GM12878 (cell line): ENCODE data around the gene KCTD8. TPM values are rescaled to one million over a fixed set of nuclear protein-coding genes. Genes with fewer than 3 reads are reported as not detected.

Source experiments
- ATAC-seq: fragments of 200-7000 bp; cut with Tn5 transposase; 3 replicates; pipeline ENCODE4 v1.9.1; 2020; ENCODE audit warnings: mild to moderate bottlenecking, moderate library complexity
- BruUV-seq: library from RNA; stranded (reverse); fragments of 400-500 nt; replicated peaks from 2 replicates; lab custom pipeline; 2021; lab: Mats Ljungman, UMichigan
- CTCF ChIA-PET: fragments of 300-600 bp; sonication (Branson Sonifier 250); formaldehyde crosslinking; extraction: SDS; loops from one replicate; lab custom pipeline; 2021; ENCODE audit warnings: inconsistent platforms; lab: Yijun Ruan, JAX
- POLR2A ChIA-PET: fragments of 350-600 bp; formaldehyde crosslinking; extraction: SDS; loops from one replicate; lab custom pipeline; 2021; ENCODE audit warnings: inconsistent platforms; lab: Charles Lee
- RAD21 ChIA-PET: fragments of 300-600 bp; sonication (Branson Sonifier 250); formaldehyde crosslinking; loops from one replicate; lab custom pipeline; 2023; ENCODE audit warnings: antibody characterized with exemption; ENCODE audit not compliant: unreplicated experiment; lab: Charles Lee
- SMC1A ChIA-PET: fragments of 300-600 bp; sonication (Branson Sonifier 250); formaldehyde crosslinking; loops from one replicate; lab custom pipeline; 2023; ENCODE audit not compliant: unreplicated experiment, uncharacterized antibody; lab: Charles Lee
- DNase-seq: peaks from one replicate; pipeline ENCODE4 v3.0.0-alpha.2; 2011; ENCODE audit warnings: low read depth, low spot score
- FAIRE-seq: peaks from 3 replicates; lab custom pipeline; 2011; peaks lifted over from hg19 to GRCh38; lab: Jason Lieb, UNC
- H2AFZ ChIP-seq: 2 replicates; pipeline ENCODE4 v1.6.0; 2011; ENCODE audit warnings: low read depth, low read length, control low read depth; ENCODE audit not compliant: control insufficient read depth
- H3K27ac ChIP-seq: 2 replicates; pipeline ENCODE4 v1.5.1; 2011; ENCODE audit warnings: control low read depth; ENCODE audit not compliant: control insufficient read depth, insufficient read depth
- H3K27me3 ChIP-seq, 2 experiments: replicated peaks in 1 of 2; 2 replicates each; pipeline versions ENCODE4 v1.6.0 to v1.6.1; 2011; ENCODE audit warnings: low read length in 1 of 2; ENCODE audit not compliant: control insufficient read depth in 2 of 2, insufficient read depth in 2 of 2
- H3K36me3 ChIP-seq, 2 experiments: 2 replicates each; pipeline ENCODE4 v1.5.1; 2011; ENCODE audit warnings: low read length in 1 of 2; ENCODE audit not compliant: control insufficient read depth in 2 of 2, insufficient read depth in 2 of 2
- H3K4me1 ChIP-seq: 2 replicates; pipeline ENCODE4 v1.6.1; 2011; ENCODE audit warnings: mild to moderate bottlenecking, low read length, moderate library complexity, mixed read lengths; ENCODE audit not compliant: control insufficient read depth, insufficient read depth
- H3K4me2 ChIP-seq: 2 replicates; pipeline ENCODE4 v1.6.0; 2011; ENCODE audit warnings: control low read depth; ENCODE audit not compliant: control insufficient read depth, insufficient read depth
- H3K4me3 ChIP-seq: fragments of 200-600 bp; sonication (generic); 2 replicates; pipeline ENCODE4 v1.5.1; 2016
- H3K79me2 ChIP-seq: 2 replicates; pipeline ENCODE4 v1.6.0; 2011; ENCODE audit warnings: low read length; ENCODE audit not compliant: control insufficient read depth, insufficient read depth
- H3K9ac ChIP-seq: 2 replicates; pipeline ENCODE4 v1.8.0; 2011; ENCODE audit warnings: low read length, control low read depth, mixed read lengths; ENCODE audit not compliant: control insufficient read depth, insufficient read depth
- H3K9me3 ChIP-seq: replicated peaks from 3 replicates; pipeline ENCODE4 v1.5.1; 2011; ENCODE audit warnings: mild to moderate bottlenecking, low read length; ENCODE audit not compliant: control insufficient read depth, insufficient read depth
- H4K20me1 ChIP-seq: 2 replicates; pipeline ENCODE4 v1.6.0; 2011; ENCODE audit not compliant: control insufficient read depth, insufficient read depth
- ATF7 ChIP-seq: fragments of 450-650 bp; IDR thresholded peaks from 2 replicates; pipeline ENCODE4 v1.6.1; 2016; ENCODE audit warnings: low read depth, mild to moderate bottlenecking
- EED ChIP-seq: sonication (generic); IDR thresholded peaks from 2 replicates; pipeline ENCODE4 v1.6.1; 2016; ENCODE audit warnings: antibody characterized with exemption, low read depth
- ETV6 ChIP-seq, 2 experiments: fragments of 450-650 bp in 1 of 2; IDR thresholded peaks in 1 of 2; conservative IDR thresholded peaks in 1 of 2; 2 replicates each; pipeline ENCODE4 v1.6.1; 2014; ENCODE audit warnings: antibody characterized with exemption in 1 of 2, borderline replicate concordance in 1 of 2, low read depth in 1 of 2, mild to moderate bottlenecking in 1 of 2, moderate library complexity in 1 of 2
- EZH2 ChIP-seq: IDR thresholded peaks from 2 replicates; pipeline ENCODE4 v1.6.1; 2012; ENCODE audit warnings: low read depth, mild to moderate bottlenecking, control low read depth, inconsistent platforms, low read length, borderline replicate concordance; ENCODE audit not compliant: control insufficient read depth
- HSF1 ChIP-seq: fragments of 150-350 bp; IDR thresholded peaks from 2 replicates; pipeline ENCODE4 v1.6.1; 2014; ENCODE audit warnings: mild to moderate bottlenecking, low read depth, low read length
- IRF4 ChIP-seq: IDR thresholded peaks from 2 replicates; pipeline ENCODE4 v1.6.1; 2011; ENCODE audit warnings: low read depth, low read length
- KDM1A ChIP-seq: fragments of 200-600 bp; sonication (generic); IDR thresholded peaks from 2 replicates; pipeline ENCODE4 v1.6.1; 2016; ENCODE audit warnings: borderline replicate concordance
- KLF5 ChIP-seq: fragments of 450-650 bp; IDR thresholded peaks from 2 replicates; pipeline ENCODE4 v1.6.1; 2014; ENCODE audit warnings: mild to moderate bottlenecking; ENCODE audit not compliant: partially characterized antibody
- LARP7 ChIP-seq: fragments of 450-650 bp; IDR thresholded peaks from 2 replicates; pipeline ENCODE4 v1.6.1; 2017; ENCODE audit warnings: mild to moderate bottlenecking
- MLLT1 ChIP-seq: fragments of 450-650 bp; IDR thresholded peaks from 2 replicates; pipeline ENCODE4 v1.6.1; 2016; ENCODE audit warnings: mild to moderate bottlenecking
- NBN ChIP-seq: fragments of 450-650 bp; IDR thresholded peaks from 2 replicates; pipeline ENCODE4 v1.6.1; 2016
- POLR2A ChIP-seq: IDR thresholded peaks from 2 replicates; pipeline ENCODE4 v1.6.1; 2011; ENCODE audit warnings: low read depth, mild to moderate bottlenecking, low read length
- RAD51 ChIP-seq: fragments of 450-650 bp; IDR thresholded peaks from 2 replicates; pipeline ENCODE4 v1.6.1; 2016; ENCODE audit warnings: moderate library complexity, mild to moderate bottlenecking, inconsistent platforms
- STAT3 ChIP-seq: IDR thresholded peaks from 2 replicates; pipeline ENCODE4 v1.6.1; 2011; ENCODE audit warnings: low read depth, low read length, improper control_type of control experiment
- TCF3 ChIP-seq: IDR thresholded peaks from 2 replicates; pipeline ENCODE4 v1.6.1; 2012; ENCODE audit warnings: low read depth, mild to moderate bottlenecking, low read length, borderline replicate concordance; ENCODE audit not compliant: insufficient read depth
- ZBTB40 ChIP-seq: fragments of 450-650 bp; IDR thresholded peaks from 2 replicates; pipeline ENCODE4 v1.6.1; 2016; ENCODE audit warnings: mild to moderate bottlenecking, moderate library complexity, borderline replicate concordance
- WGBS: methylation state at CpG from one replicate; pipeline ENCODE4 v1.1.6; 2016; ENCODE audit warnings: low lambda C conversion rate; ENCODE audit not compliant: insufficient replicate concordance, insufficient coverage; ENCODE audit errors: missing lambda C conversion rate; 5-methylcytosine and 5-hydroxymethylcytosine counted together
- in situ Hi-C: fragments of 300-500 bp; cut with MboI; formaldehyde crosslinking; loops from 9 replicates; pipeline ENCODE4 v1.14.3; 2018; ENCODE audit warnings: mixed read lengths
- intact Hi-C: fragments of 100-400 bp; cut with micrococcal nuclease; formaldehyde crosslinking; loops from one replicate; pipeline ENCODE4 v1.14.2; 2022; ENCODE audit not compliant: unreplicated experiment
- polyA plus RNA-seq, 11 experiments: library from polyadenylated mRNA; depleted of rRNA in 4 of 11; unstranded in 6 of 11; stranded (reverse) in 5 of 11; fragments of >200 nt; fragmentation: Nextera tagmentation in 4 of 11; fragmentation: Illumina TruSeq in 1 of 11; extraction: Ambion mirVana in 4 of 11; extraction: Trizol in 1 of 11; gene quantifications; 1 replicate in 1 of 11; 2 replicates in 10 of 11; pipeline versions ENCODE4 v1.2.1 to v1.2.3, GENCODE V29; 2011 to 2016; ENCODE audit warnings: inconsistent platforms in 2 of 11, missing spikeins in 2 of 11, low read depth in 1 of 11
- total RNA-seq, 4 experiments: library from RNA; depleted of rRNA in 3 of 4; stranded (reverse); fragments of >200 nt in 3 of 4; fragmentation: Illumina TruSeq in 1 of 4; extraction: Trizol in 1 of 4; gene quantifications; 2 replicates each; pipeline versions ENCODE4 v1.2.1 to v1.2.3, GENCODE V29; 2013 to 2021
- TF ChIP-seq, protein P1 (sequence below): IDR thresholded peaks from 2 replicates; pipeline ENCODE4 v1.6.1; 2012; ENCODE audit warnings: low read length, inconsistent platforms

The KCTD8 gene
- total and polyA plus RNA-seq, 10 of the 15 experiments (the other 5 are each of a cell fraction or from before 2014, with no cell fraction given), result 0.06 TPM; not detected in 9

DNA sequence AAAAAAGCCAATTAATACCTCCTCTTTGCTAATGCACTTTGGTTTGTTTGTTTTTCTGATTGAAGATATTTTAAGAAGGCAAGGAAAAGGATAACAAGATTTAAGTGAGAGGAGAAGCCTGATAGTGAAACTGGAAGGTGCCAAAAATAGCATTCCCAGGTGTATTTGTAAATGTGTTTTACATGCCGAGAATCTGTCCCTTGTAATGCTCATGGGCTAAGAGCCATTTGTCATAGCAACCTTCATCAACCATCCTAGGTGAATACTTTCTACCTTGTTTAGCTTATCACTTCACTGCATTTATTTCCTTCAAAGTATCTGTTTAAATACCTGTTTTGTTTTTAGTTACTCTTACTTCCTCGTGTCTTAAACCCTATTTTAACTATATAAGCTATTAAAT, 127.8 kb downstream of the KCTD8 start (continued):
- no peak for TF ChIP-seq ZBTB40

DNA sequence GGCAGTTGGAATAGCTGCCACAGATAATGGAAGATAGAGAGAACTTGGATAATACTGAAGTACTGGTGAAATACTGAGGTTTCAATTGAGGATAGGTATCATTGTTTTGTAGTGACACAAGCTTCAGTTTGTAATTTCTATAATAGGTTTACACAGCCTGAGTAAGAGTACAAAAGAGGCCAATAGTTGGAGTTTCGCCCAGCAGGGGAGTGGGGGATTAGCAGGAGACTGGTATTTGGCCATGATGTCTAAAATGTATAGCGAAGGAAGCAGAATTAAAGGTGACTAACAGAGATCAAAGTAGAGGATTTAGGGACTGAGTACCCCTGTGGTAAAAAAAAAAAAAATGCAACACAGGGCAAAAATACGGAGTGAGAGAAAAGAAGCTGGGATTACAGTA, 129.5 kb downstream of the KCTD8 start:
- ChIA-PET CTCF (no interaction called here), POLR2A (no interaction called here)
- WGBS, result 3% methylated on average over 3 of the region's 3 CpGs
- no peak for TF ChIP-seq EZH2
- no peak for TF ChIP-seq KDM1A
- TF ChIP-seq, protein P1, sequence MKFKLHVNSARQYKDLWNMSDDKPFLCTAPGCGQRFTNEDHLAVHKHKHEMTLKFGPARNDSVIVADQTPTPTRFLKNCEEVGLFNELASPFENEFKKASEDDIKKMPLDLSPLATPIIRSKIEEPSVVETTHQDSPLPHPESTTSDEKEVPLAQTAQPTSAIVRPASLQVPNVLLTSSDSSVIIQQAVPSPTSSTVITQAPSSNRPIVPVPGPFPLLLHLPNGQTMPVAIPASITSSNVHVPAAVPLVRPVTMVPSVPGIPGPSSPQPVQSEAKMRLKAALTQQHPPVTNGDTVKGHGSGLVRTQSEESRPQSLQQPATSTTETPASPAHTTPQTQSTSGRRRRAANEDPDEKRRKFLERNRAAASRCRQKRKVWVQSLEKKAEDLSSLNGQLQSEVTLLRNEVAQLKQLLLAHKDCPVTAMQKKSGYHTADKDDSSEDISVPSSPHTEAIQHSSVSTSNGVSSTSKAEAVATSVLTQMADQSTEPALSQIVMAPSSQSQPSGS, result no peak
- no peak for TF ChIP-seq KLF5
- no peak for TF ChIP-seq MLLT1
- no peak for TF ChIP-seq ATF7
- no peak for TF ChIP-seq RAD51
- TF ChIP-seq TCF3, result no peak
- no peak for TF ChIP-seq STAT3
- no peak for TF ChIP-seq LARP7
- TF ChIP-seq HSF1, result no peak
- TF ChIP-seq EED, result no peak
- no peak for TF ChIP-seq NBN
- TF ChIP-seq ETV6 (conservative IDR thresholded peaks at IDR 0.05 in 1 of 2, IDR thresholded peaks at IDR 0.05 in 1 of 2; ENCODE audit: borderline replicate concordance in 1 of 2, low read depth in 1 of 2), result no peak
- TF ChIP-seq POLR2A, result no peak
- no peak for TF ChIP-seq IRF4

More for the DNA sequence above, 129.5 kb downstream of the KCTD8 start:
- ChIA-PET RAD21 (no interaction called here), SMC1A (no interaction called here)
- no peak for FAIRE-seq
- no peak overlapping the region for H3K4me3 ChIP-seq
- no peaks in the 10 kb centered on the region for H3K9me3 ChIP-seq
- H3K36me3 ChIP-seq, result no peaks in the 10 kb centered on the region
- no peak overlapping the region for H2AFZ ChIP-seq
- no peak for DNase-seq
- no peak overlapping the region for H3K27ac ChIP-seq
- H3K27me3 ChIP-seq, result no peaks in the 10 kb centered on the region
- no peak overlapping the region for H3K9ac ChIP-seq
- intact Hi-C loops (no loop called here), in situ Hi-C loops (no loop called here)
- ATAC-seq, result no peak
- H3K79me2 ChIP-seq, result no peaks in the 10 kb centered on the region
- H4K20me1 ChIP-seq, result no peaks in the 10 kb centered on the region
- H3K4me2 ChIP-seq, result no peak overlapping the region
- no TSS peak for BruUV-seq
- H3K4me1 ChIP-seq, result no peaks in the 10 kb centered on the region
